GM20000 (cell line): ENCODE results near the gene SHISAL1.

Source experiments
- DNase-seq: peaks from one replicate; pipeline ENCODE4 v3.0.0; 2012; ENCODE audit warnings: low spot score
- CTCF ChIP-seq: IDR thresholded peaks from 2 replicates; pipeline ENCODE4 v1.5.1; 2012; ENCODE audit warnings: mild to moderate bottlenecking, control low read depth; ENCODE audit errors: extremely low read depth, missing control alignments

Gene SHISAL1

GRCh38 chr22:44313385-44314006 lies 745 bp upstream of the SHISAL1 start:
- no peak for TF ChIP-seq CTCF
- DNase-seq: no peak

GRCh38 chr22:44311855-44312170 lies 938 bp downstream of the SHISAL1 start:
- no peak for TF ChIP-seq CTCF

GRCh38 chr22:44311104-44311854 lies 1.5 kb downstream of the SHISAL1 start:
- no peak for DNase-seq
- TF ChIP-seq CTCF: no peak

More at GRCh38 chr22:44311855-44312170, 938 bp downstream of the SHISAL1 start:
- DNase-seq: no peak

- no peak for TF ChIP-seq CTCF
- DNase-seq: no peak
Measured at GRCh38 chr22:44309647-44310046, 3.1 kb downstream of the SHISAL1 start.

- no peak for DNase-seq
- TF ChIP-seq CTCF: no peak
Measured at GRCh38 chr22:44309137-44309536, 3.6 kb downstream of the SHISAL1 start.

GRCh38 chr22:44307509-44308169 lies 5.1 kb downstream of the SHISAL1 start:
- TF ChIP-seq CTCF: no peak
- DNase-seq: no peak

GRCh38 chr22:44305888-44306287 lies 6.9 kb downstream of the SHISAL1 start:
- DNase-seq: no peak
- TF ChIP-seq CTCF: no peak
